IPS-18a (cell line): ENCODE results near the gene AGFG1.

Experiments
- H3K27ac ChIP-seq: one replicate; pipeline ENCODE4 v1.5.1; 2013; ENCODE audit warnings: low read length
- H3K27me3 ChIP-seq: one replicate; pipeline ENCODE4 v1.6.1; 2013; ENCODE audit warnings: mild to moderate bottlenecking, low read length; ENCODE audit not compliant: control insufficient read depth, insufficient read depth
- H3K36me3 ChIP-seq: one replicate; pipeline ENCODE4 v1.6.1; 2013; ENCODE audit warnings: low read depth, low read length; ENCODE audit not compliant: control insufficient read depth
- H3K4me1 ChIP-seq: one replicate; pipeline ENCODE4 v1.6.1; 2013; ENCODE audit warnings: low read depth, low read length; ENCODE audit not compliant: control insufficient read depth
- H3K4me3 ChIP-seq: one replicate; pipeline ENCODE4 v1.5.1; 2013; ENCODE audit warnings: low read length
- H3K9ac ChIP-seq: one replicate; pipeline ENCODE4 v1.6.1; 2013; ENCODE audit warnings: mild to moderate bottlenecking, low read length, moderate library complexity
- H3K9me3 ChIP-seq: one replicate; pipeline ENCODE4 v1.6.1; 2013; ENCODE audit warnings: low read depth, low read length; ENCODE audit not compliant: control insufficient read depth

The AGFG1 gene

DNA sequence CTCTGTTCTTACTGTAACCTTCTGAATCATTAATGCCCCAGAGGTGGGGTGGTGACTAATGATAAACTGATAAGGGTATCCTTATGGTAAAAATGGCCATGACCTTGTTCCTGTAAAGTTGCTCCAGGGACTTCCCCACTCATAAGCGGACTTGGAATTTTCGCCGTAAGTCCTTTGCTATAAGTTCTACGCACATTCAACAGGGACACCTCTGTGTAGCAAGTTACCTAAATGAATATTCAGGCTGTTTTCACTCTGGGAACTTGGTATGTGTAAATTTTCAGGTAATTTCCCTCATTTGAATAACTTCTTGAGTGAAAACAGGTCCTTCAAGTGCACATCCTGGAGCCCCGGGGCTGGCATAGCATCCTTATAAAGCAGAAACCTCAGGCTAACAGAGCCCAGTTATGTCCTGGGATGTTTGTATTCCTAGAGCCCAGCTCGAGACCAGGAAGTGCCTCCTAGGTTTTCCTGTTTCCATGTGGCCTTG is 9.4 kb upstream of the AGFG1 start:
- Histone ChIP-seq H3K27me3 (no peaks in the 10 kb centered on the region), H3K9me3 (no peaks in the 10 kb centered on the region), H3K27ac (no peak overlapping the region), H3K4me1 (peaks cover 4% of the 10 kb centered on the region), H3K36me3 (no peaks in the 10 kb centered on the region), H3K9ac (no peak overlapping the region), H3K4me3 (no peak overlapping the region)

DNA sequence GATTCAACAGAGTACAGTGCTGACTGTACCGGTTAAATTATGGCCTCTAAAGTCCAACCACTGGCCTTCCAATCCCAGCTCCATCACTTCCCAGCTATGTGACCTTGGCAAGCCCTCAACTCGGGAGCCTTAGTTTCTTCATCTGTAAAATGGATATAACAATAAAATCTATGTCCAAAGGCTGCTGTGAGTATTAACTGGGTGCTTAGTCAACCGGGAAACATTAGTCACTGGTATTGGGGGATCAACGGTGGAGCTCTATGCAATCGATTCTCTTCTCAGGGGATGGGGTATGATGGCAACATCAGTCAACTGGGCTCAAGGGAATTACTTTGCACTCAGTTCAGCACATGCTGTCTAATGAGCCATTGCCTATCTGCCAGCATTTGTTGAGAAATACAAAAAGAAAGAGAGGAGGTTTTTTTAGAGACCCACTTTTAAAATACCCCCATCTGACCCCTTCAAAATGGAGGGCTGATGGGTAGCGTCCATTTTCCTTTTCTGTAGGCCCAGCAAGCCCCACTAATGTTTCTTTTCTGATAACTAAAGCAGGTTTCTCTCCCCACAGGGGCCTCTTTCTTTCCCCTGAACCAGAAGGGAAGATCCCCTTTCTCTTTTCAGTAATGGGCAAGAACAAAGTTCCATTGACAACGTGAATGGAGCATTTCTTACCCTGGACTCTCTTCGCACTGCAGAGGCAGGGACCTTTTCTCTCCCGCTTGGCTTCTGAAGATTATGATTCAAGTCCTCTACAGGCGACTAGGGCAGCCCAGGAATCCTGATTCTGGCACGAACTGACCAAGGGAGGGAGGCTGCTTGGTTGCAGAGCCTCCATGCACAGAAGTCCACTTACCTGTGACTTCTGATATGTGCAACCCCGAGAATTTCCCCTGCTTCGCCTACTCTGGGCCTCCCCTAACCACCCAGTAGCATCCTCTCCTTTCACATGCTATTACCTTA is 8.7 kb upstream of the AGFG1 start:
- H3K4me1 ChIP-seq, result peaks cover 4% of the 10 kb centered on the region
- H3K36me3 ChIP-seq, result no peaks in the 10 kb centered on the region
- no peak overlapping the region for H3K27ac ChIP-seq
- no peak overlapping the region for H3K4me3 ChIP-seq
- H3K27me3 ChIP-seq, result no peaks in the 10 kb centered on the region
- no peaks in the 10 kb centered on the region for H3K9me3 ChIP-seq
- no peak overlapping the region for H3K9ac ChIP-seq

DNA sequence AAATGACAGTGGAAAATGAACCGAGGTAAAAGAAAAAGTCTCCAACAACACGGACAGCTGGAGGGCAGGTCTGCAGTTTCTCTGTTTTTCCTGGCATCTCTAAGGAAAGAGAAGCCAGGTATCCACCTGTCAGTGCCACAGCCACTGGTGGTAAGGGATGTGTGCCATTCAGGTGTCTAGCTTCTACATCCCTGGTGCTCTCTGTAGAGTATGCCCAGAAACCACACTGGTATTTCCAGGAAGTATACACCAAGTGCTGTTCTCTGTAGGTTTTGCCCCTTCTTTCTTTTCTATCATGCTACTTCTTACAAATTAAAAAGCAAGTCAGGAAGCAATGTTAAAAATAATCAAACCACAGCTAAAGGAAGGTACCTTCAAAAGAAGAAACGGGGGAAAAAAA is 7.6 kb upstream of the AGFG1 start:
- H3K9me3 ChIP-seq, result no peaks in the 10 kb centered on the region
- no peak overlapping the region for H3K4me3 ChIP-seq
- no peak overlapping the region for H3K27ac ChIP-seq
- H3K36me3 ChIP-seq, result no peaks in the 10 kb centered on the region
- H3K27me3 ChIP-seq, result no peaks in the 10 kb centered on the region
- H3K4me1 ChIP-seq, result peaks cover 4% of the 10 kb centered on the region
- no peak overlapping the region for H3K9ac ChIP-seq

DNA sequence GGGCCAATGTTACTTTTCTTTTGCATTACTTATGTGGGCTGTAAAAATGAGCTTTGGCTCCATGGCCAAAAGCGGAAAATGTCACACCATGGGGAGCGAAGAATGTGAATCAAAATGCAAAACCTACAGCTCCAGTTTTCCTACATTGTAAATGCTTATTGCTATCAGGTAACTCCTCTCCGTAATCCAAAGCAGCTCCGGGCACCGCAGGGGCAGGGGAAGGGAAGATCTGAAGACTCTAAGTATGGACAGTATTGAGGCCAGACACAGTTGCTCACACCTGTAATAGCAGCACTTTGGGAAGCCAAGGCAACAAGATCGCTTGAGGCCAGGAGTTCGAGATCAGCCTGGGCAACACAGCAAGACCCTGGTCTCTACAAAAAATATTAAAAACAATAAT is 7.1 kb upstream of the AGFG1 start:
- H3K36me3 ChIP-seq, result no peaks in the 10 kb centered on the region
- no peak overlapping the region for H3K9ac ChIP-seq
- H3K27me3 ChIP-seq, result no peaks in the 10 kb centered on the region
- H3K4me1 ChIP-seq, result peaks cover 4% of the 10 kb centered on the region
- H3K9me3 ChIP-seq, result no peaks in the 10 kb centered on the region
- no peak overlapping the region for H3K27ac ChIP-seq
- no peak overlapping the region for H3K4me3 ChIP-seq

DNA sequence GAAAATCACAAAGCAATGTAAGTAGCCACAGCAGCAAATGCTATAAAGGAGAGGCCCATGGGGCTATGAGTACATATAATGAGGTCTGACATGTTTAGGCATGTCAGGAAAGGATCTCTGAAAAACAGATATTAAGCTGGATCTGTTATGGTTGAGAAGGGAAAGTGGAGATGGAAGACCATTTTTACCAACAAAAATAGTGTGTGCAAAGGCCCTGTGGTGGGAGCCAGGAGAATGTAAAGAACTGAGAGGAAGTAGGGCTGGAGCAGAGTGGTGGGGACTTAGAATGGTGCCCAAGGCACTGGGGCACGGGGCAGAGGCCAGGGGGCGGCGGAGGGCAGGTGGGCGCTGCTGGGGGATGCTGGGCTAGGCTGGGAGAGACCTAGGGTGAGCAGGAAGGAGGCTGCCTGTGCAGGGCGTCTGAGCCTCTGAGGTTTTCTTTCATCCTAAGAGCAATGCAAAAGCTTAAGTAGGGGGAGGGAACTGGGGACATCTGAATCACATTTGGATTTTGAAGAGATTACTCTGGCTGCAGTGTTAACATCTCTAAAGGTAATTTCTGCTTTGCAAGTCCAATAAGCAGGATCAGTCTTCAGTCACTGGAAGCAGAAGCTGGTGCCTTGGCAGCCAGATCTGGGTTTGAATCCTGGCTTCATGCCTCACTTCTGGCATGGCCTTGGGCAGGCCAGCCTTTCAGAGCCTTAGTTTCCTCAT is 4.9 kb upstream of the AGFG1 start:
- Histone ChIP-seq H3K9me3 (no peaks in the 10 kb centered on the region), H3K9ac (no peak overlapping the region), H3K4me1 (peaks cover 8% of the 10 kb centered on the region), H3K27ac (no peak overlapping the region), H3K4me3 (no peak overlapping the region), H3K36me3 (no peaks in the 10 kb centered on the region), H3K27me3 (no peaks in the 10 kb centered on the region)

DNA sequence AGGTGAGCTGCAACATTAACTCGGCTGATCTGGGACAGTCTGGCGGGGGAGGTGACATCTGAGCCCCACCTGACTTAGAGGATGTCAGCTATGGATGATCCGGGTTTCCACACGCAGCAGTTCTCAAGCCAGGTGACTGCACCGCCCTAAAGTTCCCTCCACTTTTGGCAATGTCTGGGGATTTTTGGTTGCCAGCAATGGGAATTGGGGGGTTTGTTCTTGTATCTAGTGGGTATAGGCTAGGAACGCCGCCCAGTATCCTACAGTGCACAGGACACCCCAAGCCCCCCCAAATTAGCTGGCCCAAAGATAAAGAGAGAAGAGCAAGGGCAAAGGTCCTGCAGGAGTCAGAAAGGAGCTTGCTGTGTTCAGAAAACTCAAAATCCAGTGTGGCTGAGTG is 544 bp upstream of the AGFG1 start:
- no peaks in the 10 kb centered on the region for H3K9me3 ChIP-seq
- H3K27ac ChIP-seq, result no peak overlapping the region
- H3K9ac ChIP-seq, result no peak overlapping the region
- H3K36me3 ChIP-seq, result no peaks in the 10 kb centered on the region
- H3K27me3 ChIP-seq, result no peaks in the 10 kb centered on the region
- H3K4me1 ChIP-seq, result peaks cover 8% of the 10 kb centered on the region
- peak overlapping the region; percentile 90 for H3K4me3 ChIP-seq

DNA sequence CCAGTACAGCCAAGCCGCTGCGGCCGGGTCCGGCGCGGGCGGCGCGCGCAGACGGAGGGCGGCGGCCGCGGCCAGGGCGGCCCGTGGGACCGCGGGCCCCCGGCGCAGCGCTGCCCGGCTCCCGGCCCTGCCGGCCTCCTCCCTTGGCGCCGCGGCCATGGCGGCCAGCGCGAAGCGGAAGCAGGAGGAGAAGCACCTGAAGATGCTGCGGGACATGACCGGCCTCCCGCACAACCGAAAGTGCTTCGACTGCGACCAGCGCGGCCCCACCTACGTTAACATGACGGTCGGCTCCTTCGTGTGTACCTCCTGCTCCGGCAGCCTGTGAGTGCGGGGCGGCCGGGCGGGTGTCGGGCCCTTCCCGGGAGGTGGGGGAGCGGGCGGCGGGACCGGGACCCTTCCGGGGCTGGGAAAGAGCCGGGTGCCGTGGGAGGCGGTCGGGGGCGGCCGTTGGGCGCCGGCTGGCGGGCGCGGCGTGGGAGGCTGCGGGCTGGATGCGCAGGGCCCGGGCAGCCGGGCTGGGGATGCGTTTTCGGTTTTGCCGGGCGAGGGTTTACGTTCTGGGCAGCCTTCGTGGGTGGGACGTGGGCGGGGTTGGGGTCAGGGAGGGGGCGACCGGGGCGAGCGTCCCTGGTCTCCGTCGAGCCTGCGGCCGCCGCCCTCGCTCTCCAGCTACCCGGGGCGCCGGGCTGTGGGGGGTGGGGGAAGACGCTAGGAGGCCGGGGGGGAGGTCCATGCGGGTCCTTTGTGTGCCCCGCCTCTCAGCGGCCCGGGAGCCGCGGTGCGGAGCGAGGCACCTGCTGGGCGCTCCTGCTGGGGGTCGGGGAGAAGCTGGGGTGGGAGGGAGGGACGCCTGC is 537 bp downstream of the AGFG1 start:
- Histone ChIP-seq H3K27ac (no peak overlapping the region), H3K9ac (peak overlapping the region; percentile 74), H3K4me1 (peaks cover 8% of the 10 kb centered on the region), H3K27me3 (no peaks in the 10 kb centered on the region), H3K36me3 (no peaks in the 10 kb centered on the region), H3K4me3 (peak overlapping the region; percentile 90), H3K9me3 (no peaks in the 10 kb centered on the region)

DNA sequence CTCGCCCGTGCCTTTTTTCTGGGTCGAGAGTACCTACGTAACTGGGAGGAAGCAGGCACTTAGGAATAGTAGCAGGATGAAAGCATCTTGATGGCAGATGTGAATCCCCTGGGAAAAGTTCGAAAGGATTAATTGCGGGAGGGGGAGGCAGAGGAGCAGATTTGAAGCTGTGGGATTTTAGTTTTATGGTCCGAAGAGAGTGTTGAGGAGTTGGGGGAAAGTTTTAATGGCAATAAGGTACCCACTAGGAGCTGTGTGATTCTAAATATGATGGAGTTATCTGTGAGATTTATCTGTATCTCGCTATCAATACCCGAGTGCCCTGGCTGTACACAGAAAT is 1.1 kb downstream of the AGFG1 start:
- Histone ChIP-seq H3K36me3 (no peaks in the 10 kb centered on the region), H3K27ac (no peak overlapping the region), H3K4me3 (peak overlapping the region; percentile 90), H3K27me3 (no peaks in the 10 kb centered on the region), H3K9me3 (no peaks in the 10 kb centered on the region), H3K4me1 (peaks cover 8% of the 10 kb centered on the region), H3K9ac (peak overlapping the region; percentile 71)

DNA sequence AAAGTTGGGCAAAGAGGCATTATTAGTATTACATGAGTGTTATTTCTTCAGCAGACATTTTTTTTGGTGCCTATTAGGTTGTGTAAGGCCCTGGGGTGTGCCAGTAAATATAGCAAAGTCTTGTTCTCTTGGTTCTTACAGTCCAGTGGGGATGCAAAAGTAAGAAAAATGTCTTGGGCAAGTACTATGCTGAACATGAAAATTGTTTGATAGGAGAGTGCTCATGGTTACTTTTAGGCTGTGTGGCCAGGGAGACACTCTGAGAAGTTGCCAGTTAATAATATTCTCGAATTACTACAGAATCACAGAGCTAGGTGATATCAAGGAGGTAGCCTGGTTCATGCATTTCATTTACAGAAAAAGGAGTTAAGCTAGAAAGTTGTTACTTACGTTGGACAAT is 1.9 kb downstream of the AGFG1 start:
- Histone ChIP-seq H3K36me3 (no peaks in the 10 kb centered on the region), H3K27me3 (no peaks in the 10 kb centered on the region), H3K9me3 (no peaks in the 10 kb centered on the region), H3K4me3 (peak overlapping the region; percentile 90), H3K27ac (no peak overlapping the region), H3K9ac (peak overlapping the region; percentile 71), H3K4me1 (peaks cover 8% of the 10 kb centered on the region)

DNA sequence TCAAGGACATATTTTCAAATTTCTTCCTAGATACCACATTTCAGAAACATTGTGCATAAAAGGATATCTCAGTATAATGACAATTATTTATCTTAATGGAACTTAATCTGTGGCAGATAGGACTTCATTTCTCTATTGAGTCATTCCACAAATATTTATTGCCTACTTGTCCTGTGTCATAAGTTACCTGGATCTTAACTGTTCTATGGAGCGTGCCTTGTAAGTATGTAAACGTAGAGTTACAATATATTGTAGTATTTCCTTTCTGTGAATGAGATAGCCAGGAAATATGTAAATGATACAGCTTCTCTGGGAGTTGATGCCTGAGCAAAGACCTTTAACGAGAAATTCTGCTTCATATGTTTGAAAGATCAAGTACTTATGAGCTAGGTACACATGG is 2.5 kb downstream of the AGFG1 start:
- Histone ChIP-seq H3K9ac (no peak overlapping the region), H3K4me3 (no peak overlapping the region)

DNA sequence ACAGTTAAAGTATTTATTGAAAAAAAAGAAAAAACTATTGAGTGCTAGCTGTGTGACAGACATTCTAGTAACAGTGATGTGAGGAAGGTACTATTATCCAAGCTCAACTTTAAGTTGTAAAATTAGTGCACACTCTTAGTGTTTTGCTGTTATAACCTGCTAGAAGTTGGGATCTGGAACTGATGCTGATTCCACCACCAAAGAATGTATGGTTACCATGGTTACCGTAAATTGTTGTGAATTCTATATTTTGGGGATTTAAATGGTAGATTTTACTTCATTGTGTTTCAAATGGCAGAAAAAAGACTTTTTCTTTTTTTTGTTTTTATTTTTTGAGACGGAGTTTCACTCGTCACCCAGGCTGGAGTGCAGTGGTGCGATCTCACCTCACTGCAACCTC is 5.3 kb downstream of the AGFG1 start:
- Histone ChIP-seq H3K36me3 (no peaks in the 10 kb centered on the region), H3K27ac (no peak overlapping the region), H3K9ac (no peak overlapping the region), H3K4me1 (peaks cover 5% of the 10 kb centered on the region), H3K27me3 (no peaks in the 10 kb centered on the region), H3K4me3 (no peak overlapping the region), H3K9me3 (no peaks in the 10 kb centered on the region)

More for the DNA sequence above, 2.5 kb downstream of the AGFG1 start:
- no peaks in the 10 kb centered on the region for H3K36me3 ChIP-seq
- H3K4me1 ChIP-seq, result peaks cover 8% of the 10 kb centered on the region
- no peak overlapping the region for H3K27ac ChIP-seq
- H3K9me3 ChIP-seq, result no peaks in the 10 kb centered on the region
- H3K27me3 ChIP-seq, result no peaks in the 10 kb centered on the region
